HepG2 (cell line): Measurements from ENCODE around the gene PAXIP1. TPM values are rescaled to one million over a fixed set of nuclear protein-coding genes. Genes with fewer than 3 reads are reported as not detected.

Source experiments
- ATAC-seq: fragments of 200-7000 bp; cut with Tn5 transposase; 3 replicates; pipeline ENCODE4 v1.9.1; 2020; ENCODE audit warnings: mild to moderate bottlenecking, moderate library complexity
- BruUV-seq: library from RNA; stranded (reverse); fragments of 400-500 nt; replicated peaks from 2 replicates; lab custom pipeline; 2021; lab: Mats Ljungman, UMichigan
- CTCF ChIA-PET: fragments of 300-600 bp; formaldehyde crosslinking; extraction: SDS; loops from one replicate; lab custom pipeline; 2021; ENCODE audit warnings: low total read pairs, inconsistent platforms, low intra/inter-chr PET ratio; lab: Yijun Ruan, JAX
- POLR2A ChIA-PET: fragments of 350-600 bp; sonication (Branson Sonifier 250); formaldehyde crosslinking; loops from one replicate; lab custom pipeline; 2020; ENCODE audit warnings: antibody characterized with exemption, inconsistent platforms; lab: Yijun Ruan, JAX
- DNase-seq: peaks from one replicate; pipeline ENCODE4 v3.0.0-alpha.2; 2015; ENCODE audit warnings: low spot score
- FAIRE-seq: peaks from 3 replicates; lab custom pipeline; 2011; peaks lifted over from hg19 to GRCh38; lab: Jason Lieb, UNC
- H2AFZ ChIP-seq: one replicate; pipeline ENCODE4 v1.6.1; 2011; ENCODE audit warnings: low read length, inconsistent platforms
- H3K27ac ChIP-seq: fragments of 300-600 bp; 3 replicates; pipeline ENCODE4 v1.8.0; 2011; ENCODE audit warnings: mixed run types, mild to moderate bottlenecking, mixed read lengths, low read length, inconsistent platforms; ENCODE audit not compliant: insufficient read depth; ENCODE audit errors: extremely low read length
- H3K27me3 ChIP-seq, 2 experiments: fragments of 200-600 bp in 1 of 2; 2 replicates in 1 of 2; 3 replicates in 1 of 2; pipeline versions ENCODE4 v1.6.0 to v1.8.0; 2011; ENCODE audit warnings: low read length in 2 of 2, mild to moderate bottlenecking in 2 of 2, moderate library complexity in 2 of 2, inconsistent platforms in 1 of 2; ENCODE audit not compliant: insufficient read depth in 2 of 2, control insufficient read depth in 1 of 2
- H3K36me3 ChIP-seq, 2 experiments: fragments of 200-600 bp in 1 of 2; replicated peaks in 1 of 2; 2 replicates in 1 of 2; 3 replicates in 1 of 2; pipeline versions ENCODE4 v1.5.1 to v1.8.0; 2011; ENCODE audit warnings: low read length in 2 of 2, inconsistent platforms in 1 of 2; ENCODE audit not compliant: insufficient read depth in 2 of 2, control insufficient read depth in 1 of 2
- H3K4me1 ChIP-seq: 2 replicates; pipeline ENCODE4 v1.5.1; 2012; ENCODE audit warnings: low read length, inconsistent platforms; ENCODE audit not compliant: insufficient read depth
- H3K4me2 ChIP-seq: 2 replicates; pipeline ENCODE4 v1.6.0; 2011; ENCODE audit warnings: low read depth, low read length, inconsistent platforms
- H3K4me3 ChIP-seq, 3 experiments: fragments of 200-600 bp in 1 of 3; sonication (generic), shearing (Covaris generic) in 1 of 3; replicated peaks in 1 of 3; 2 replicates each; pipeline ENCODE4 v1.5.1; 2011 to 2016; ENCODE audit warnings: low read length in 3 of 3, inconsistent platforms in 2 of 3, low read depth in 2 of 3, mild to moderate bottlenecking in 2 of 3, control low read depth in 1 of 3, mixed read lengths in 1 of 3; ENCODE audit not compliant: insufficient read depth in 1 of 3
- H3K79me2 ChIP-seq: one replicate; pipeline ENCODE4 v1.6.1; 2011; ENCODE audit warnings: low read length, inconsistent platforms; ENCODE audit not compliant: insufficient read depth
- H3K9ac ChIP-seq: 2 replicates; pipeline ENCODE4 v1.6.0; 2011; ENCODE audit warnings: mild to moderate bottlenecking, low read depth, low read length, inconsistent platforms; ENCODE audit not compliant: insufficient read depth
- H3K9me3 ChIP-seq: 2 replicates; pipeline ENCODE4 v1.5.1; 2012; ENCODE audit warnings: mild to moderate bottlenecking, low read length
- H4K20me1 ChIP-seq: 2 replicates; pipeline ENCODE4 v1.6.0; 2011; ENCODE audit warnings: inconsistent platforms, mild to moderate bottlenecking, low read length, moderate library complexity; ENCODE audit not compliant: insufficient read depth
- ATF1 ChIP-seq: IDR thresholded peaks from 2 replicates; pipeline ENCODE4 v1.6.1; 2016; ENCODE audit warnings: mild to moderate bottlenecking, control low read depth
- ATF7 ChIP-seq, 2 experiments: fragments of 450-650 bp in 1 of 2; sonication (generic) in 1 of 2; formaldehyde crosslinking in 1 of 2; IDR thresholded peaks; 2 replicates each; pipeline versions ENCODE4 v1.4.0 to v1.6.1; 2016 to 2020; ENCODE audit warnings: antibody characterized with exemption in 1 of 2, mild to moderate bottlenecking in 1 of 2, missing genetic modification reagents in 1 of 2
- BHLHE40 ChIP-seq: IDR thresholded peaks from 2 replicates; pipeline ENCODE4 v1.6.1; 2011; ENCODE audit warnings: low read length, improper control_type of control experiment
- FOXK2 ChIP-seq: fragments of 450-650 bp; IDR thresholded peaks from 2 replicates; pipeline ENCODE4 v1.6.1; 2016
- FOXP1 ChIP-seq, 2 experiments: fragments of 450-650 bp in 1 of 2; IDR thresholded peaks; 2 replicates each; pipeline ENCODE4 v1.6.1; 2017 to 2018; ENCODE audit warnings: antibody characterized with exemption in 1 of 2
- HCFC1 ChIP-seq: fragments of 150-350 bp; IDR thresholded peaks from 2 replicates; pipeline ENCODE4 v1.6.1; 2014; ENCODE audit warnings: low read depth, low read length
- NPAS2 ChIP-seq: sonication (generic); formaldehyde crosslinking; IDR thresholded peaks from 2 replicates; pipeline ENCODE4 v1.8.0; 2022; ENCODE audit warnings: mild to moderate bottlenecking, missing genetic modification reagents, borderline replicate concordance
- PPARG ChIP-seq: conservative IDR thresholded peaks from 2 replicates; pipeline ENCODE4 v1.6.1; 2016; ENCODE audit warnings: missing biosample characterization, missing genetic modification reagents
- USF2 ChIP-seq, 2 experiments: sonication (generic) in 1 of 2; formaldehyde crosslinking in 1 of 2; IDR thresholded peaks; 2 replicates each; pipeline versions ENCODE4 v1.5.1 to v1.6.1; 2011 to 2020; ENCODE audit warnings: borderline replicate concordance in 1 of 2, low read depth in 1 of 2, low read length in 1 of 2, mild to moderate bottlenecking in 1 of 2, missing genetic modification reagents in 1 of 2, moderate library complexity in 1 of 2
- ZHX1 ChIP-seq: sonication (generic); formaldehyde crosslinking; IDR thresholded peaks from 2 replicates; pipeline ENCODE4 v1.8.1; 2022; ENCODE audit warnings: low read depth, mild to moderate bottlenecking, missing genetic modification reagents
- ZNF446 ChIP-seq: sonication (generic); formaldehyde crosslinking; IDR thresholded peaks from 2 replicates; pipeline ENCODE4 v1.5.0; 2020; ENCODE audit warnings: mild to moderate bottlenecking, missing genetic modification reagents
- ZNF781 ChIP-seq: sonication (generic); formaldehyde crosslinking; IDR thresholded peaks from 2 replicates; pipeline ENCODE4 v1.5.1; 2020; ENCODE audit warnings: borderline replicate concordance, mild to moderate bottlenecking, missing genetic modification reagents; ENCODE audit errors: not compliant biosample characterization
- WGBS: methylation state at CpG from one replicate; pipeline ENCODE4 v1.1.6; 2017; ENCODE audit warnings: low lambda C conversion rate; 5-methylcytosine and 5-hydroxymethylcytosine counted together
- in situ Hi-C: cut with HindIII; loops from 2 replicates; pipeline ENCODE4 v1.10.0; 2017; ENCODE audit warnings: low pct_unique_long_range_greater_than_20kb; ENCODE audit not compliant: extremely low pct_ligation_motif_present
- intact Hi-C: fragments of 100-400 bp; cut with micrococcal nuclease; formaldehyde crosslinking; loops from one replicate; pipeline ENCODE4 v1.10.0; 2022; ENCODE audit not compliant: unreplicated experiment
- polyA plus RNA-seq, 8 experiments: library from polyadenylated mRNA; depleted of rRNA in 3 of 8; stranded (reverse) in 7 of 8; unstranded in 1 of 8; fragments of >200 nt; fragmentation: Illumina TruSeq in 4 of 8; extraction: Trizol in 4 of 8; gene quantifications; 2 replicates each; pipeline versions ENCODE4 v1.2.1 to v1.2.3, GENCODE V29; 2011 to 2016; ENCODE audit warnings: low read depth in 4 of 8, missing spikeins in 1 of 8, mixed read lengths in 1 of 8; ENCODE audit not compliant: insufficient read depth in 1 of 8
- total RNA-seq, 5 experiments: library from RNA; depleted of rRNA; stranded (reverse); fragments of >200 nt; fragmentation: Illumina TruSeq; extraction: Trizol; gene quantifications; 2 replicates each; pipeline ENCODE4 v1.2.3, GENCODE V29; 2016; ENCODE audit warnings: low read depth in 1 of 5
- TF ChIP-seq, protein P1 (sequence below): sonication (generic); formaldehyde crosslinking; IDR thresholded peaks from 2 replicates; pipeline ENCODE4 v1.8.0; 2022; ENCODE audit warnings: missing genetic modification reagents, mild to moderate bottlenecking, borderline replicate concordance
- TF ChIP-seq, protein P2 (sequence below): IDR thresholded peaks from 2 replicates; pipeline ENCODE4 v1.6.1; 2016; ENCODE audit warnings: control low read depth

PAXIP1 gene
- total and polyA plus RNA-seq, 2 of the 13 experiments (the other 11 are each of a cell fraction or from before 2014, with no cell fraction given), result 11.6 to 16.2 TPM

DNA sequence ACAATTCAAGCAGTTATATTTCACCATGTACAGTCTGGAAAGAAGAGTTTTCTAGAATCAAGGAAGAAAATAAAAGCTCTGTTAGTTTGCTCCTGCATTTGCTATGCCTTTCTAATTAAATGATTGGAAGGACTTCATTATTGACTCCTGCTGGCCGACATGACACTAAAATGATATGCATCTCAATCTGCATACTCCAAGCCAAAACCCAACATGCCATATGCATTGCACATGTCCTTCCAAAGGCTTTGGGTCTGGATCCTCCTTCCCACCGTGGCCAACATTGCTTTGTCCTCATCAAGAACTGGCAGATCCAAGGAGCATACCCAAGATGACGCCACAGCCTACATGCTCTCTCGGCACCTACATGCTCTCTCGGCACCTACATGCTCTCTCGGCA, 46.5 kb downstream of the PAXIP1 start:
- no peaks in the 10 kb centered on the region for H3K4me1 ChIP-seq
- ChIA-PET POLR2A (no interaction called here), CTCF (no interaction called here)
- H3K4me2 ChIP-seq, result no peak overlapping the region
- no peaks in the 10 kb centered on the region for H4K20me1 ChIP-seq
- H3K36me3 ChIP-seq, result peaks cover 6 to 75% of the 10 kb centered on the region in 2 experiments
- no peak for DNase-seq
- no peaks in the 10 kb centered on the region for H3K27me3 ChIP-seq
- no peak overlapping the region for H3K4me3 ChIP-seq
- no peaks in the 10 kb centered on the region for H3K9me3 ChIP-seq
- no peaks in the 10 kb centered on the region for H3K79me2 ChIP-seq
- ATAC-seq, result no peak
- intact Hi-C loops (no loop called here), in situ Hi-C loops (no loop called here)
- 95% methylated on average over 6 of the region's 6 CpGs for WGBS
- no peak overlapping the region for H3K27ac ChIP-seq
- H3K9ac ChIP-seq, result no peak overlapping the region
- H2AFZ ChIP-seq, result no peak overlapping the region
- no TSS peak for BruUV-seq
- FAIRE-seq, result no peak
- TF ChIP-seq BHLHE40, result no peak
- TF ChIP-seq FOXP1 (IDR thresholded peaks at IDR 0.05), result no peak
- TF ChIP-seq FOXP1 (CRISPR knock-in tag; IDR thresholded peaks at IDR 0.05), result no peak
- TF ChIP-seq, protein P1, sequence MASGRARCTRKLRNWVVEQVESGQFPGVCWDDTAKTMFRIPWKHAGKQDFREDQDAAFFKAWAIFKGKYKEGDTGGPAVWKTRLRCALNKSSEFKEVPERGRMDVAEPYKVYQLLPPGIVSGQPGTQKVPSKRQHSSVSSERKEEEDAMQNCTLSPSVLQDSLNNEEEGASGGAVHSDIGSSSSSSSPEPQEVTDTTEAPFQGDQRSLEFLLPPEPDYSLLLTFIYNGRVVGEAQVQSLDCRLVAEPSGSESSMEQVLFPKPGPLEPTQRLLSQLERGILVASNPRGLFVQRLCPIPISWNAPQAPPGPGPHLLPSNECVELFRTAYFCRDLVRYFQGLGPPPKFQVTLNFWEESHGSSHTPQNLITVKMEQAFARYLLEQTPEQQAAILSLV (CRISPR knock-in tag), result no peak
- TF ChIP-seq ZNF446 (CRISPR knock-in tag), result no peak
- TF ChIP-seq PPARG (CRISPR knock-in tag), result no peak
- no peak for TF ChIP-seq FOXK2
- TF ChIP-seq ZHX1 (CRISPR knock-in tag), result no peak
- TF ChIP-seq ZNF781, result no peak
- TF ChIP-seq NPAS2 (CRISPR knock-in tag), result no peak
- TF ChIP-seq, protein P2, sequence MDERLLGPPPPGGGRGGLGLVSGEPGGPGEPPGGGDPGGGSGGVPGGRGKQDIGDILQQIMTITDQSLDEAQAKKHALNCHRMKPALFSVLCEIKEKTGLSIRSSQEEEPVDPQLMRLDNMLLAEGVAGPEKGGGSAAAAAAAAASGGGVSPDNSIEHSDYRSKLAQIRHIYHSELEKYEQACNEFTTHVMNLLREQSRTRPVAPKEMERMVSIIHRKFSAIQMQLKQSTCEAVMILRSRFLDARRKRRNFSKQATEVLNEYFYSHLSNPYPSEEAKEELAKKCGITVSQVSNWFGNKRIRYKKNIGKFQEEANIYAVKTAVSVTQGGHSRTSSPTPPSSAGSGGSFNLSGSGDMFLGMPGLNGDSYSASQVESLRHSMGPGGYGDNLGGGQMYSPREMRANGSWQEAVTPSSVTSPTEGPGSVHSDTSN, result no peak
- no peak for TF ChIP-seq HCFC1
- no peak for TF ChIP-seq USF2 (IDR thresholded peaks at IDR 0.05; ENCODE audit: low read depth, low read length)
- TF ChIP-seq USF2 (CRISPR knock-in tag; IDR thresholded peaks at IDR 0.05; ENCODE audit: borderline replicate concordance), result no peak
- no peak for TF ChIP-seq ATF1 (CRISPR knock-in tag)
- TF ChIP-seq ATF7 (IDR thresholded peaks at IDR 0.05), result no peak
- TF ChIP-seq ATF7 (CRISPR knock-in tag; IDR thresholded peaks at IDR 0.05), result no peak
